KG1 (cell line): ENCODE results near the gene SPINT4.
"Not testable (repeated sequence)": the region's sequence is repeated elsewhere in the genome, so short reads cannot be mapped to it uniquely, and the experiment has no call there.

ENCODE experiments used
- DNase-seq: peaks from one replicate; lab custom pipeline; 2025; lab: John Stamatoyannopoulos, UW

The SPINT4 gene

DNA sequence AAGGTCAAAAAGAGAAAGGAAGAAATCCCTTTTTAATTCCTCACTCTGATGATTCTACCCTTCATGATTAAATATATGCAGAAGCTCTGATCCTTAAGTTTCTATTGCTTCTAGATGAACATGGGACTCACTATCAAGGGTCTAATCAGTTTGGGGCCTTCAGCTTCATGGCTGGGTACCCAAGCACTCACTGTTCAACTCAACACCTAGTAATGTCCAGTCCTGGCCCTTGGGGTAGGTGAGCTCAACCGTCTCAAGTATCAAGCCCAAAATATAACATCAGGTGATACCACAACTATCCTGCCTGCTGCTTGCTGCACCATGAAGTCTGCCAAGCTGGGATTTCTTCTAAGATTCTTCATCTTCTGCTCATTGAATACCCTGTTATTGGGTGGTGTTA is at the start of gene SPINT4:
Gene SPINT4, plus strand, starts transcription at position 301 of the 400 bp plus-strand sequence. Its CDS starts 21 bp downstream, at position 322.
- no peak for DNase-seq

- DNase-seq = no peak
Measured at GRCh38 chr20:45672765-45673164, 49.4 kb upstream of the SPINT4 start.

DNA sequence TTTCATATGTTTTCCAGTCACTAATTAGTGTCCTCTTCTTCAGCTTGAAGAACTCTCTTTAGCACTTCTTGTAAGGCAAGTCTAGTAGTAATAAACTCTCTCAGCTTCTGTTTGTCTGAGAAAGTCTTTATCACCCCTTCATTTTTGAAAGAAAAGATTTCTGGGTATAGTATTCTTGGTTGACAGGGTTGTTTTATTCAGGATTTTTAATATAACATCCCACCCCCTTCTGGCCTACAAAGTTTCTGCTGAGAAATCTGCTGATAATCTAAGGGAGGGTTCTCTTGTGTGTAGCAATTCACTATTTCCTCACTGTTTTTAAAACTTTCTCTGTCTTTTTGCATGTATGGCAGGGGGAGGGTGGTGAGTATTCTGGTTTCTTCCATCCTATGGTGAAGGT is 42.5 kb upstream of the SPINT4 start:
- no peak for DNase-seq

DNA sequence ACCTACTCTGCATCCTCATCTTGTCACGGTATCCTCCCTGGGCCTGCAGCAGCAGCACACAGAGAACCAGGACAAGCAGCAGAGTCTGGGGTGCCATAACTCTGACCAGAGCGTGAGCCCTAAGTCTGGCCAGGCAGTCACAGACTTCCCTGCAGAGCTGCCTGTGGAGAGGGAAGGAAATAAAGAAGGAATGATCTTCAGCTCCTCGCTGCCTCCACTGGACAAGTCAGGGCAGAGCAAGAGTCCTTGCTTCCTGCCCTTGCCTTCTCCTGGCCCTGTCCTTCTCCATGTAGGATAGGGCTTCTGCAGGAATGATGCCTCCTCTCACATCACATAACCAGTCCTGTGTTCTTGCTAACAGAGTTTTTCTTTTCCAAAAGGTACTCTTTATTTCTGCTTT is 36.3 kb upstream of the SPINT4 start:
- DNase-seq = no peak

- not testable (repeated sequence) for DNase-seq
Measured at GRCh38 chr20:45693346-45693745, 28.8 kb upstream of the SPINT4 start.

- no peak for DNase-seq
Measured at GRCh38 chr20:45695496-45695895, 26.7 kb upstream of the SPINT4 start.

DNA sequence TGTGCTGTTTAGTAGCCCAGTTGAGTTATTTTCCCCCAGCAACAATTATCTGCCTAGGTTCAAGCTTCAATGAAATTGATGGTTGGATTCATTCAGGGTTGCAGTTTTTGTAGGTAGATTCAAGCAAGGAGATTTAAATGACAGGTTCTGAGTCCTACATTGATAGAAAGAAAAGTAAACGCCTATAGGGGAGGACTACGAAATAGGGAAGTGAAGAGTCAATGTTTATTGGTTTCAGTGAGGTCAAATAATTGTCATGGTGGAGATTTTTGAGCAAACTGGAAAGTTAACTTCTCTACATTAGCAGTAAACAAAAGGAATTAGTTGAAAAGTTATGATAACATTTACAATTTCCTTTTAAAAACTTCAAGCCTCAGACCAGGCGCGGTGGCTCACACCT is 21.0 kb upstream of the SPINT4 start:
- no peak for DNase-seq

DNA sequence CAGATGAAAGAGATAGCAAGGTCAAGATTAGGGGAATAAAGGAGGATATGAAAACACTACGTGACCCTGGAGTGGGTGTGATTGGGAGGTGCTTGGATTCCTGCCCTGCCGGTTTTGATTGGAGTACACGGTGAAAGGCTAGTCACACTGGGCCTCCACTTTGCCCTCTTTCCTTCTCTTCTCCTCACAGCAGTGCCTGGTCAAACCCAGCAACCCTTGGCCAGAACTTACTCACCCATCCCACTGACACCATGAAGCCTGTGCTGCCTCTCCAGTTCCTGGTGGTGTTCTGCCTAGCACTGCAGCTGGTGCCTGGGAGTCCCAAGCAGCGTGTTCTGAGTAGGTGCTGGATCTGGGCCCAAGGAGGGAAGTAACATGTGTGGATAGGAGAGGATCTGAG is 20.3 kb upstream of the SPINT4 start, which contains the start of gene WFDC13:
Gene WFDC13, plus strand, starts transcription at position 166 of the 400 bp plus-strand sequence. Its CDS starts 86 bp downstream, at position 252.
- no peak for DNase-seq

DNA sequence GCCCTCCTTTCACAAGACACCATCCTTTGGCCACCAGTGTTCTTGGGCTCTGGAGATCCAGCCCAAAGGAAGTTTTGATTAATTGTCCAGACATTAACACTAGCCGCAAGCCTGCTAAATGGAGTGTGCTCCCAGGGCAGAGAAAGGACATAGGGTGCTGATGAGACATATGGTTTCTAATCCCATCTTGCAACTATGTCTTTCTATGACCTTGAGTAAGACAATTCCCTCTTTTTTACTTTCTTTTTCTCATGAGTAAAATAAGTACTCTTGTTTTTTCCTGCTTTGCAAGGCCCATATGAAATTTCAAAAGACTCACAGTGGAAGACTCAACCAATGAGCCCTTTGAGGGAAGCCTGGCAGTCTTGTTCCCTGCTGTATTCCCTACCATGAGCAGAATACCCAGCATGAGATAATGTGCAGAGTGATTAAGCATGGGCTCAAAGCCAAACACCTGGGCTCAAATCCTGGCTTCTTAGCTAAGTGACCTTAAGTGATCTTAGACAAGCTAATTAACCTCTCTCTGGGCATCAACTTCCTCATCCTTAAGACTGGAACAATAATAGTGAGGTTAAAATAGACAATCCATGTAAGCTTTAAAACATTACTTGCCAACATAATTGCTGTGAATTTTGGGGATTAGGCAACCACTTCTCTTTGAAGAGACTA is 17.0 kb upstream of the SPINT4 start, which contains the start of gene WFDC10B:
Gene WFDC10B, minus strand, starts transcription at position 51 of the 669 bp plus-strand sequence. CDS start 19,027 bp downstream, outside the sequence.
- no peak for DNase-seq

DNA sequence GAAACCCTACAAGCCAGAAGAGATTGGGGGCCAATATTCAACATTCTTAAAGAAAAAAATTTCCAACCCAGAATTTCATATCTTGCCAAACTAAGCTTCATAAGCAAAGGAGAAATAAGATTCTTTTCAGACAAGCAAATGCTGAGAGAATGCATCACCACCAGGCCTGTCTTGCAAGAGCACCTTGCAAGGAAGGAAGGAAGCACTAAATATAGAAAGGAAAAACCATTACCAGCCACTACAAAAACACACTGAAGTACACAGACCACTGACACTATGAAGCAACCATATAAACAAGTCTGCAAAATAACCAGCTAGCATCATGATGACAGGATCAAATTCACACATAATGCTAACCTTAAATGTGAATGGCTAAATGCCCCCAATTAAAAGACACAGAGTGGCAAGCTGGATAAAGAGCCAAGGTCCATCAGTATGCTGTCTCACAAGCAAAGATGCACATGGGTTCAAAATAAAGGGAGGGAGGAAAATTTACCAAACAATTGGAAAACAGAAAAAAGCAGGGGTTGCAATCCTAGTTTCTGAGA is 5.9 kb upstream of the SPINT4 start:
- not testable (repeated sequence) for DNase-seq

DNA sequence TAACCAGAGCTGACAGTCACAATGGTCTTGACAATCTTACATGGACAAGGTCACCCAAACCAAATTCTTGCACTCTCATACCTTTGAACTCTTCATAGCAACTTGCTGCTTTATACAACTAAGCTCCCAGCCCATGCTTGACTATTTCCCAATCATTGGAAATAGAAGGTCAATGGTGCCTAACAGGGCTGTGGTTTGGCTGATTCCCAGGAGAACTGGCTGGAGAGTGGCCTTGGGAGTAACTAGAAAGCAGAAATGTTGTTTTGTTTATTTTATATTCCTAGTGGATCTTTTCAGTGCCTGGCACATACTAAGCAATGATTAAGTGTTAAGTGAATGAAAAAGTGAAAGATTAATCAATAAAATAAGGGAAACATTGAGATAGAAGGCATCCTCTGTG is 3.0 kb downstream of the SPINT4 start:
- no peak for DNase-seq

DNA sequence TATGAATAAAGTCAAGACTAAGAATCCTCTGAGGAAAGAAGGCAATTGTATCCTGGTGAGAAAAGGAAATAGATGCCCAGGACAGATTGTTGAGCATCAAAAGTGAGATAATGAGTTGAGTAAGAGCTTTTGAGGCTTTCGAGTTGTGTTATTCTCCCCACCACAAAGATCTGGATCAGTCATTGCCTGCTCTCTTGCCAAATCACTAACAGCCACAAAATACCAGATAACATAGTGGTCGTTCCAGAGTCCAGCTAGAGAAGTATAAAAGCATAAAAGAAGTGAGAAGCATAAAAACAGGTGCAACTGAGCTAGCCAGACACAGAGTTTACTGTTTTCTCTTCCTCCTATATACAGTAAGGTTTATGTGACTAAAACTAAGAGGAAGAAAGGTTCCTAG is 4.9 kb downstream of the SPINT4 start:
- no peak for DNase-seq

DNA sequence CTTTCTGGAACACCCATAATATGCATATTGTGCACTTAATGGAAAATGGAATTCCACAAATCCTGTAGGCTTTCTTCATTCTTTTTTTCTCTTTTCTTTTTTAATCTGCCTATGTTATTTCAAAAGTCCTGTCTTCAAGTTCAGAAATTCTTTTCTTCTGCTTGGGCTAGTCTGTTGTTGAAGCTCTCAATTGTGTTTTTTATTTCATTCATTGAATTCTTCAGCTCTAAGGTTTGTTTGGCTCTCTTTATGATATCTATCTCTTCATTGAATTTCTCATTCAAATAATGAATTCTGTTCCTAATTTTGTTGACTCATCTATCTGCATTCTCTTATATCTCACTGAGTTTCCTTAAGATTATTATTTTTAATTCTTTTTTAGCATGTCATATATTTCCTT is 10.1 kb downstream of the SPINT4 start:
- no peak for DNase-seq

DNA sequence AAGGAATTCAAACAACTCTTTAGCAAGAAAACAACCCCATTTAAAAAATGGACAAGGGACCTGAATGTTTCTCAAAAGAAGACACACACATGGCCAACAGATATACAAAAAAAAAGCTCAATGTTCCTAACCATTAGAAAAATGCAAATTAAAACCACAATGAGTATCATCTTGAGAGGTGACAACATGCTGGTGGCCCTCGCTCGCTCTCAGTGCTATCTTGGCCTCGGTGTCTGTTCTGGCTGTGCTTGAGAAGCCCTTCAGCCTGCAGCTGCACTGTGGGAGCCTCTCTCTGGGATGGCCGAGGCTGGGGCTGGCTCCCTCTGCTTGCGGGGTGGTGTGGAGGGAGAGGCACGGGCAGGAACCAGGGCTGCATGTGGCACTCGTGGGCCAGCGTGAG is 13.4 kb downstream of the SPINT4 start:
- DNase-seq = no peak

DNA sequence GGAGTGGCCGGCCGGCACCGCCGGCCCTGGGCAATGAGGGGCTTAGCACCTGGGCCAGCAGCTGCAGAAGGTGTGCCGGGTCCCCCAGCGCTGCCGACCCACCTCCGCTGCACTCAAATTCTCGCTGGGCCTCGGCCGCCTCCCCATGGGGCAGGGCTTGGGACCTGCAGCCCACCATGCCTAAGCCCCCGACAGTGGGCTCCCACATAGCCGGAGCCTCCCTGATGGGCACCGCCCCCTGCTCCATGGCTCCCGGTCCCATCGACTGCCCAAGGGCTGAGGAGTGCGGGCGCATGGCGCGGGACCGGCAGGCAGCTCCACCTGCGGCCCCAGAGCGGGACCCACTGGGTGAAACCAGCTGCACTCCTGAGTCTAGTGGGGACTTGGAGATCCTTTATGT is 13.8 kb downstream of the SPINT4 start:
- DNase-seq = no peak

DNA sequence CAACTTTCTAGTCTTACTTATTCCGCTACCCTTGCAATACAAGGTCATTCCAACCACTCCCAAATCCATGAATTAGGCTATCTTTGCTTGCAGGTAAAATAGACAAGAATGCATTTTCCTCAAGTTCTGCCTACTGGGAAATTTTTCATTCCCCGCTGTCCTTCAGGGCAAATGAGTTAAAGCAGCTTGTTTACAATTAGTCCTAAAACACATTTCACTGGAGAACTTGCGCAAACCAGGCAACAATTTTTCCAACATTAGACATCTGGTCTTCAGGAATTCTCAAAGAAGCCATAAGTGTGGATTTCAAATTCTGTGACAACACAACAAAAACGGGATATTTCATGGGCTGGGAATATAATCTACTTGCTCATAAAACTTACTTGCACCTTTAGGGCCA is 20.4 kb downstream of the SPINT4 start:
- DNase-seq = no peak

- no peak for DNase-seq
Measured at GRCh38 chr20:45745015-45745414, 22.9 kb downstream of the SPINT4 start.

GRCh38 chr20:45751721-45752120 is 29.6 kb downstream of the SPINT4 start:
- no peak for DNase-seq

- DNase-seq = no peak
Measured at GRCh38 chr20:45752746-45753145, 30.6 kb downstream of the SPINT4 start.

GRCh38 chr20:45758096-45758495 is 35.9 kb downstream of the SPINT4 start:
- DNase-seq = no peak

- not testable (repeated sequence) for DNase-seq
Measured at GRCh38 chr20:45759921-45760320, 37.8 kb downstream of the SPINT4 start.

DNA sequence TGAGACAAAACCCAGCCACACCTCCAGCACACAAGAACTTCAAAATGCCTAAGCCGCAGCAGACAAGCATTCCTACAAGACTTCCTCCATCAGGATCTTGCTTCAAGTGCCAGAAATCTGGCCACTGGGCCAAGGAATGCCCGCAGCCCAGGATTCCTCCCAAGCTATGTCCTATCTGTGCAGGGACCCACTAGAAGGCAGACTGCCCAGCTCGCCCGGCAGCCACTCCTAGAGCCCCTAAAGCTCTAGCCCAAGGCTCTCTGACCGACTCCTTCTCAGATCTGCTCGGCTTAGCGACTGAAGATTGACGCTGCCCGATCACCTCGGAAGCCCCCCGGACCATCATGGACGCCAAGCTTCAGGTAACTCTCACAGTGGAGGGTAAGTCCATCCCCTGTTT is 39.8 kb downstream of the SPINT4 start:
- not testable (repeated sequence) for DNase-seq

DNA sequence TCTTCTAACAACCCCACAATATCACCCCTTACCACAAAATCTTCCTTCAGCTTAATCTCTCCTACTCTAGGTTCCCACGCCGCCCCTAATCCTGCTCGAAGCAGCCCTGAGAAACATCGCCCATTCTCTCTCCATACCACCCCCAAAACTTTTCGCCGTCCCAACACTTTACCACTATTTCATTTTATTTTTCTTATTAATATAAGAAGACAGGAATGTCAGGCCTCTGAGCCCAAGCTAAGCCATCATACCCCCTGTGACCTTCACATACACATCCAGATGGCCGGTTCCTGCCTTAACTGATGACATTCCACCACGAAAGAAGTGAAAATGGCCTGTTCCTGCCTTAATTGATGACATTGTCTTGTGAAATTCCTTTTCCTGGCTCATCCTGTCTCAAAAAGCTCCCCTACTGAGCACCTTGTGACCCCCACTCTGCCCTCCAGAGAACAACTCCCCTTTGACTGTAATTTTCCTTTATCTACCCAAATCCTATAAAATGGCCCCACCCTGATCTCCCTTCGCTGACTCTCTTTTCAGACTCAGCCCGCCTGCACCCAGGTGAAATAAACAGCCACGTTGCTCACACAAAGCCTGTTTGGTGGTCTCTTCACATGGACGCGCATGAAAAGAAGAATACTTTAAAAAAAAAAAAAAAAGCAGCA is 42.6 kb downstream of the SPINT4 start:
- not testable (repeated sequence) for DNase-seq
